Left lung (tissue), 10 donors: ENCODE results near the gene NANS. TPM values are rescaled to one million over a fixed set of nuclear protein-coding genes. Genes with fewer than 3 reads are reported as not detected.
A peak's percentile ranks its signal among the peaks of the same experiment; 100 is the strongest.

Source experiments
- ATAC-seq: fragments of 200-7000 bp; cut with Tn5 transposase; one replicate; pipeline ENCODE4 v1.9.1; 2020; ENCODE audit warnings: moderate library complexity
- DNase-seq, 4 donors: peaks; one replicate each; pipeline ENCODE4 v3.0.0-alpha.2; 2013 to 2020
- H3K27ac ChIP-seq, 2 donors: fragments of 200-600 bp; sonication (generic) in 1 of 2; one replicate each; pipeline versions ENCODE4 v1.5.0 to v1.8.0; 2020 to 2021
- H3K27me3 ChIP-seq, 2 donors: fragments of 200-600 bp; sonication (generic) in 1 of 2; one replicate each; pipeline versions ENCODE4 v1.5.0 to v1.8.0; 2020 to 2021
- H3K36me3 ChIP-seq, 2 donors: fragments of 200-600 bp; sonication (generic) in 1 of 2; one replicate each; pipeline versions ENCODE4 v1.5.0 to v1.8.0; 2020 to 2021
- H3K4me1 ChIP-seq, 2 donors: fragments of 200-600 bp; one replicate each; pipeline ENCODE4 v1.8.0; 2021
- H3K4me3 ChIP-seq, 2 donors: fragments of 200-600 bp; sonication (generic) in 1 of 2; one replicate each; pipeline versions ENCODE4 v1.5.0 to v1.8.0; 2020 to 2021; ENCODE audit warnings: mild to moderate bottlenecking in 1 of 2
- H3K9me3 ChIP-seq, 2 donors: fragments of 200-600 bp; sonication (generic) in 1 of 2; one replicate each; pipeline versions ENCODE4 v1.5.0 to v1.8.0; 2020 to 2021
- intact Hi-C, 2 donors: fragments of 100-400 bp; cut with DNase I; formaldehyde crosslinking; loops; one replicate each; pipeline versions ENCODE4 v1.11.2 to v1.14.2; 2022
- polyA plus RNA-seq, 6 donors: library from polyadenylated mRNA; unstranded; fragments of 120-200 nt; gene quantifications; one replicate each; pipeline ENCODE4 v1.2.1, GENCODE V29; 2013; ENCODE audit not compliant: insufficient read length in 6 of 6
- total RNA-seq, 2 donors: library from RNA; stranded (reverse); fragmentation: NEBNext Ultra II Directional; extraction: Animal tissue kit (Norgen Biotek cat#: 25700); gene quantifications; one replicate each; pipeline ENCODE4 v1.2.1, GENCODE V29; 2021
- TF ChIP-seq, protein P1 (sequence below), 2 donors: fragments of 200-600 bp; sonication (generic) in 1 of 2; IDR thresholded peaks; one replicate each; pipeline versions ENCODE4 v1.5.0 to v1.8.0; 2021; ENCODE audit warnings: antibody characterized with exemption in 2 of 2
- donor health status: DM: no; HTN: yes; CAD: no.
- donor health status: DM: no; HTN: no; CAD: no.

Gene NANS
- total and polyA plus RNA-seq, 8 donors, result 35.6 to 72.0 (median 40.4) TPM

DNA sequence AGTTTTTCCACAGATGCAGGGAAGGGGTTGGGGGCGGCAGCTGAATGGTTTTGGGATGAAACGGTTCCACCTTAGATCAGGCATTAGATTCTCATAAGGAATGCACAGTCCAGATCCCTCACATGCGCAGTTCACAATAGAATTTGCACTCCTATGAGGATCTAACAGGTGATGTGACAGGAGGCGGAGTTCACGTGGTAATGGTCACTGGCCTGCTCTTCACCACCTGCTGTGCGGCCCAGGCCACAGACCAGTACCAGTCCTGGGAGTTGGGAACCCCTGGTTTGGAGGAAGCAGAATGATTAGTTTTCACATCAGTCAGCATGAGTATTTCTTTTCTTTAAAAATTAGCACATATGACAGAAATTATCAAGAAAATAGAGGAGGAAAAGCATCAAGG, 47.1 kb upstream of the NANS start:
- TF ChIP-seq, protein P1, sequence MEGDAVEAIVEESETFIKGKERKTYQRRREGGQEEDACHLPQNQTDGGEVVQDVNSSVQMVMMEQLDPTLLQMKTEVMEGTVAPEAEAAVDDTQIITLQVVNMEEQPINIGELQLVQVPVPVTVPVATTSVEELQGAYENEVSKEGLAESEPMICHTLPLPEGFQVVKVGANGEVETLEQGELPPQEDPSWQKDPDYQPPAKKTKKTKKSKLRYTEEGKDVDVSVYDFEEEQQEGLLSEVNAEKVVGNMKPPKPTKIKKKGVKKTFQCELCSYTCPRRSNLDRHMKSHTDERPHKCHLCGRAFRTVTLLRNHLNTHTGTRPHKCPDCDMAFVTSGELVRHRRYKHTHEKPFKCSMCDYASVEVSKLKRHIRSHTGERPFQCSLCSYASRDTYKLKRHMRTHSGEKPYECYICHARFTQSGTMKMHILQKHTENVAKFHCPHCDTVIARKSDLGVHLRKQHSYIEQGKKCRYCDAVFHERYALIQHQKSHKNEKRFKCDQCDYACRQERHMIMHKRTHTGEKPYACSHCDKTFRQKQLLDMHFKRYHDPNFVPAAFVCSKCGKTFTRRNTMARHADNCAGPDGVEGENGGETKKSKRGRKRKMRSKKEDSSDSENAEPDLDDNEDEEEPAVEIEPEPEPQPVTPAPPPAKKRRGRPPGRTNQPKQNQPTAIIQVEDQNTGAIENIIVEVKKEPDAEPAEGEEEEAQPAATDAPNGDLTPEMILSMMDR (IDR thresholded peaks at IDR 0.05), result no peak
- H3K27me3 ChIP-seq, result no peaks in the 10 kb centered on the region
- no peak for DNase-seq
- peaks cover 7 to 97% of the 10 kb centered on the region in 2 donors for H3K36me3 ChIP-seq
- H3K9me3 ChIP-seq, result no peaks in the 10 kb centered on the region
- intact Hi-C loops, result no loop called here
- H3K4me1 ChIP-seq, result peaks cover 0 to 15% of the 10 kb centered on the region in 2 donors
- ATAC-seq, result no peak
- H3K4me3 ChIP-seq, result no peak overlapping the region
- H3K27ac ChIP-seq, result peak overlapping the region in 1 of 2 donors; percentile 1

DNA sequence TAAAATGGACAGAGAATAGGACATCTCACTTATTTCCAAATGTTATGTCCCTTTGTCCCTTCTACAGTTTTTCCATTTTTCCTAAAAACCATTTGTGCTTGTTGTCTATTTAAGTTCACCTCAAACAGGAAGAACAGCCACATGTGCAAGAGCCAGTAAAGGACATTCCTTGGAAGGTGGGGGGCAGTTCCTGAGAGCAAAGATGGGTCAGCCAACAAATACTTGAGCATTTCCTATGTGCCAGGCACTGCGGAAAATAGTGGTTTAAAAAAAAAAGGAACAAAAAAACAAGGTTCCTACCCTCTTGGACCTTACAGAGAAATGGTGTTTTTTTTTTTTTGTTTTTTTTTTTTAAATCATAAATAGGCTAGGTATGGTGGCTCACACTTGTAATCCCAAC, 46.6 kb upstream of the NANS start:
- TF ChIP-seq, protein P1 (IDR thresholded peaks at IDR 0.05), result no peak
- peaks cover 0 to 15% of the 10 kb centered on the region in 2 donors for H3K4me1 ChIP-seq
- no peak overlapping the region for H3K4me3 ChIP-seq
- H3K36me3 ChIP-seq, result peaks cover 7 to 97% of the 10 kb centered on the region in 2 donors
- H3K9me3 ChIP-seq, result no peaks in the 10 kb centered on the region
- DNase-seq, result no peak
- peak overlapping the region in 1 of 2 donors; percentile 1 for H3K27ac ChIP-seq
- H3K27me3 ChIP-seq, result no peaks in the 10 kb centered on the region
- peak; percentile 38 for ATAC-seq
- intact Hi-C loops, result no loop called here

DNA sequence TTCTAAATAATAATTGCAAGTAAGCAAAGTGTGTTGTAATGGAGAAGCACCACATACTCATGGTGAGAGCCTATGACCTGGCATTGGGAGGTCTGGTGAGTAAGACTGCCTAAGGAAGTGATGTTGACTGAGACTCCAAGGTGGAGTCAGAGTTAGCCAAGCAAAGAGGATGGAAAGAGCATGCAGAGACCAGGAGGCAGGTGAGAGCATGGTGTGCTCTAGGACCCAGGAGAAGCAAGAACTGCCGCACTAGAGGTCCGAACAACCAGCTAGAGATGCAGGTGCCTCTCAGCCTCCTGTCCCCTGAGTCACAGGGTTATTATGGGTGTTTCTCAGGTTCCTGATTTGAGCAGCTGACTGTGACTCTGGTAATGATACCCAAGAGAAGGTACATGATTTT, 46.1 kb upstream of the NANS start:
- H3K4me1 ChIP-seq, result peaks cover 0 to 15% of the 10 kb centered on the region in 2 donors
- no peak overlapping the region for H3K4me3 ChIP-seq
- no peaks in the 10 kb centered on the region for H3K27me3 ChIP-seq
- DNase-seq, result no peak
- H3K27ac ChIP-seq, result no peak overlapping the region
- intact Hi-C loops, result no loop called here
- no peaks in the 10 kb centered on the region for H3K9me3 ChIP-seq
- ATAC-seq, result peak; percentile 82
- H3K36me3 ChIP-seq, result peaks cover 7 to 97% of the 10 kb centered on the region in 2 donors
- TF ChIP-seq, protein P1 (IDR thresholded peaks at IDR 0.05), result no peak

DNA sequence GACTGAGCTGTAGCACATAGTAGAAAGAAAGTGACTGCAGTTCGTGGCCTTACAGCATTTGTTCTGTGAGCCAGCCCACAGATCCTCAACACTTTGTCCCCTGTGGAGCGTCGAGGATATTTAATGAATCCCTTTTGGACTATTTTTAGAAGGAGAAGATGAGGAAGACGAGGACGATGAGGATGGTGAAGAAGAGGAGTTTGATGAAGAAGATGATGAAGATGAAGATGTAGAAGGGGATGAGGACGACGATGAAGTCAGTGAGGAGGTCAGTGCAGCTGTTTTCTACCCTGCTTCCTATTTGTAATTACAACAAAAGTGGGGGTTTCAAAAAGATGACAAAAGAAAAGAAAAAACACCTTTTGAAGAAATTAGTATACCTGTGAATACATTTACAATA, 45.4 kb upstream of the NANS start:
- H3K36me3 ChIP-seq, result peaks cover 7 to 97% of the 10 kb centered on the region in 2 donors
- intact Hi-C loops, result no loop called here
- ATAC-seq, result no peak

DNA sequence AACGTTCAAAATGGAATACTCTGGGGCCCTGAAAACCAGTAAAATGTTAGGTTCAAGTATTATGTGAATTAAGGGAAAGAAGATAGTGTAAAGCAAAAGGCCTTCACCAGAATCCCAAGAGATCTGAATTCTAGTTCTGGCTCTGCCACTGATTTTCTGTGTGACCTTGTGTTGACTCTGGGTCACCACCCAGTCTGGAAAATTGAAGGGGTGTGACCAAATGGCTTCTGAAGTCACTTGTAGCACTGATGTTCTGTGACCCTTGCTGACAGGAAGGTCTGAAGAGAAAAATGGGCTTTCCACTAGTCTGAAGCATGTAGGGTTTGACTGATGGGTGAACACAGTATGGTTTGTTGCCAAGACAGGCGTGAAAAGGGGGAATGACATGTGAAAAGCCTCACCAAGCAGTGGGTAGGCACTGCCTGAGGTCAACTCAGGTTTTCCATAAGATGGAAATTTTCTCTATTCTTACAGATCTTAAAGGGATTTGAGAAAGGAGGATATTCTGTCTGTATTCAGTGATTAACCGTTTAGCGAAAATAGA, 40.3 kb upstream of the NANS start:
- DNase-seq, result no peak
- H3K27me3 ChIP-seq, result no peaks in the 10 kb centered on the region
- ATAC-seq, result no peak
- intact Hi-C loops, result no loop called here
- TF ChIP-seq, protein P1 (IDR thresholded peaks at IDR 0.05), result no peak
- H3K9me3 ChIP-seq, result no peaks in the 10 kb centered on the region
- no peak overlapping the region for H3K27ac ChIP-seq
- no peaks in the 10 kb centered on the region for H3K4me1 ChIP-seq
- peaks cover 7 to 98% of the 10 kb centered on the region in 2 donors for H3K36me3 ChIP-seq
- H3K4me3 ChIP-seq, result no peak overlapping the region

More for the DNA sequence above, 45.4 kb upstream of the NANS start:
- TF ChIP-seq, protein P1 (IDR thresholded peaks at IDR 0.05), result no peak
- Histone ChIP-seq H3K9me3 (no peaks in the 10 kb centered on the region), H3K4me3 (no peak overlapping the region), H3K27ac (no peak overlapping the region), H3K4me1 (peaks cover 0 to 15% of the 10 kb centered on the region in 2 donors), H3K27me3 (no peaks in the 10 kb centered on the region)
- no peak for DNase-seq
